OCI-LY7 (cell line): ENCODE results near the gene MAML3. TPM values are rescaled to one million over a fixed set of nuclear protein-coding genes. Genes with fewer than 3 reads are reported as not detected.

Experiments used
- BruUV-seq: library from RNA; stranded (reverse); fragments of 400-500 nt; replicated peaks from 2 replicates; lab custom pipeline; 2021; lab: Mats Ljungman, UMichigan
- CTCF ChIA-PET: fragments of 300-600 bp; sonication (Branson Sonifier 250); formaldehyde crosslinking; loops from one replicate; lab custom pipeline; 2022; ENCODE audit warnings: antibody characterized with exemption; ENCODE audit not compliant: unreplicated experiment; lab: Charles Lee
- POLR2A ChIA-PET: fragments of 300-600 bp; sonication (Branson Sonifier 250); formaldehyde crosslinking; loops from one replicate; lab custom pipeline; 2022; ENCODE audit warnings: antibody characterized with exemption; lab: Charles Lee
- DNase-seq: peaks from one replicate; pipeline ENCODE4 v3.0.0-alpha.2; 2015; ENCODE audit warnings: low spot score
- H2AFZ ChIP-seq: fragments of 200-600 bp; sonication (generic), shearing (Covaris generic); 2 replicates; pipeline ENCODE4 v1.6.1; 2014; ENCODE audit warnings: mild to moderate bottlenecking, antibody characterized with exemption, low read length, moderate library complexity
- H3K27ac ChIP-seq: fragments of 200-600 bp; sonication (generic); 2 replicates; pipeline ENCODE4 v1.5.1; 2014; ENCODE audit warnings: mixed run types, low read depth, mild to moderate bottlenecking, moderate library complexity, low read length, inconsistent platforms; ENCODE audit not compliant: poor library complexity, severe bottlenecking
- H3K36me3 ChIP-seq: fragments of 200-600 bp; sonication (generic); 2 replicates; pipeline ENCODE4 v1.6.1; 2014; ENCODE audit warnings: mild to moderate bottlenecking, antibody characterized with exemption, low read length, moderate library complexity, mixed read lengths; ENCODE audit not compliant: insufficient read depth
- H3K4me1 ChIP-seq: fragments of 200-600 bp; sonication (generic); 2 replicates; pipeline ENCODE4 v1.5.1; 2014; ENCODE audit warnings: mild to moderate bottlenecking, low read length; ENCODE audit not compliant: insufficient read depth, poor library complexity, severe bottlenecking
- H3K4me2 ChIP-seq: fragments of 200-600 bp; sonication (generic); 2 replicates; pipeline ENCODE4 v1.6.1; 2014; ENCODE audit warnings: mild to moderate bottlenecking, low read length
- H3K4me3 ChIP-seq: fragments of 200-600 bp; sonication (generic); 2 replicates; pipeline ENCODE4 v1.5.1; 2014; ENCODE audit warnings: mild to moderate bottlenecking, low read depth, low read length; ENCODE audit not compliant: poor library complexity, severe bottlenecking
- H3K79me2 ChIP-seq: fragments of 200-600 bp; sonication (generic); 2 replicates; pipeline ENCODE4 v1.6.1; 2016; ENCODE audit warnings: low read depth, mild to moderate bottlenecking, low read length, moderate library complexity, mixed read lengths; ENCODE audit not compliant: insufficient read depth
- H3K9me2 ChIP-seq: fragments of 200-600 bp; sonication (generic); 2 replicates; pipeline ENCODE4 v1.6.1; 2016; ENCODE audit warnings: mild to moderate bottlenecking, low read length, mixed read lengths; ENCODE audit not compliant: insufficient read depth
- H3K9me3 ChIP-seq: fragments of 200-600 bp; sonication (generic); 2 replicates; pipeline ENCODE4 v1.6.1; 2014; ENCODE audit warnings: mild to moderate bottlenecking, mixed run types, low read length, mixed read lengths
- H4K20me1 ChIP-seq: fragments of 200-600 bp; sonication (generic); 2 replicates; pipeline ENCODE4 v1.6.1; 2014; ENCODE audit warnings: mild to moderate bottlenecking, antibody characterized with exemption, low read length, moderate library complexity, mixed read lengths; ENCODE audit not compliant: insufficient read depth
- EZH2phosphoT487 ChIP-seq: fragments of 200-600 bp; sonication (generic); IDR thresholded peaks from 2 replicates; pipeline ENCODE4 v1.6.1; 2018; ENCODE audit warnings: low read depth, borderline replicate concordance, mild to moderate bottlenecking, mixed run types, antibody characterized with exemption, low read length, moderate library complexity, mixed read lengths
- intact Hi-C: fragments of 100-400 bp; cut with micrococcal nuclease; formaldehyde crosslinking; loops from one replicate; pipeline ENCODE4 v1.10.0; 2022; ENCODE audit not compliant: unreplicated experiment
- total RNA-seq, 2 experiments: library from RNA; depleted of rRNA in 1 of 2; stranded (reverse); fragments of >200 nt in 1 of 2; shearing (Covaris generic) in 1 of 2; gene quantifications; 2 replicates each; pipeline ENCODE4 v1.2.3, GENCODE V29; 2014 to 2022
- TF ChIP-seq, protein P1 (sequence below): fragments of 200-600 bp; sonication (generic); conservative IDR thresholded peaks from 2 replicates; pipeline ENCODE4 v1.5.1; 2014; ENCODE audit warnings: mild to moderate bottlenecking, antibody characterized with exemption, low read length, moderate library complexity, mixed read lengths

MAML3 gene
- total RNA-seq, 2 experiments from 2014 or later = 0.80 to 1.2 TPM

DNA sequence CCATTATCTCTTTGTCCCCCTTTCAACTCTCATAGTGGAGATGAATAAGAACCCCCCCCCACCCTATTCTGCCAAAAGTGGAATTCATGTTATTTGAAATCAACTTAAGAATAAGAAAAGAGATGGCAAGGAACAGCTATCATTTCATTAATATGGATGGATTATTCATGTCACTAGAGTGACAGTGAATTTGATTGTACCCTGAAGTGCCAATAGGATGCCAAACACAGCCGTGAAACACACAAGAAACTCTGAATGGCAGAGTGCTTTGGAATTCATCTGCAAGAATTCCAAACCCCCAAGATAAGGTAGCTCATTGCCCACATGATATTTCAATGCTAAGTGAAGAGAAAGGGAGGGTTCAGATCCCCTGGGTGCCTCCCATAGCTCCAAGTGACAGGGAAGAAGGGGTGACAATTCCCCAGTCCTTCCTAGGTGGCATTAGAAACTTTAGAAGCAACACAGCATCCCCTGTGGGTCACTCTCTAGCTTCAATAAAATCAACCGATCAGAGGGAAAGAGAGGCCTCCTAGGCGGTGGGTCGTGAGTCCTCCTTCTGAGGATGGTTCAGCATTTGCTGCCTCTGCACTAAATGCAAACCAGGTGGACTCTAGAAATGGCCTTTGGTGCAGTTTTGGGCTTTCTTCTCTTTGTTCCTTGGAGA, 404.0 kb downstream of the MAML3 start:
- BruUV-seq = no TSS peak
- no peaks in the 10 kb centered on the region for H3K9me2 ChIP-seq
- ChIA-PET POLR2A (interaction anchor here (0.6 to 0.8 kb wide), 2 partner anchors 26 to 180 kb away, joined by 3 to 5 read pairs; no protein-coding TSS in a partner anchor), CTCF (no interaction called here)
- H4K20me1 ChIP-seq = no peaks in the 10 kb centered on the region
- no peak overlapping the region for H2AFZ ChIP-seq
- no peaks in the 10 kb centered on the region for H3K36me3 ChIP-seq
- H3K79me2 ChIP-seq = no peaks in the 10 kb centered on the region
- H3K9me3 ChIP-seq = no peaks in the 10 kb centered on the region
- H3K4me1 ChIP-seq = no peaks in the 10 kb centered on the region
- DNase-seq = no peak
- intact Hi-C loops = no loop called here
- H3K4me3 ChIP-seq = no peak overlapping the region
- no peak for TF ChIP-seq EZH2phosphoT487
- TF ChIP-seq, protein P1, sequence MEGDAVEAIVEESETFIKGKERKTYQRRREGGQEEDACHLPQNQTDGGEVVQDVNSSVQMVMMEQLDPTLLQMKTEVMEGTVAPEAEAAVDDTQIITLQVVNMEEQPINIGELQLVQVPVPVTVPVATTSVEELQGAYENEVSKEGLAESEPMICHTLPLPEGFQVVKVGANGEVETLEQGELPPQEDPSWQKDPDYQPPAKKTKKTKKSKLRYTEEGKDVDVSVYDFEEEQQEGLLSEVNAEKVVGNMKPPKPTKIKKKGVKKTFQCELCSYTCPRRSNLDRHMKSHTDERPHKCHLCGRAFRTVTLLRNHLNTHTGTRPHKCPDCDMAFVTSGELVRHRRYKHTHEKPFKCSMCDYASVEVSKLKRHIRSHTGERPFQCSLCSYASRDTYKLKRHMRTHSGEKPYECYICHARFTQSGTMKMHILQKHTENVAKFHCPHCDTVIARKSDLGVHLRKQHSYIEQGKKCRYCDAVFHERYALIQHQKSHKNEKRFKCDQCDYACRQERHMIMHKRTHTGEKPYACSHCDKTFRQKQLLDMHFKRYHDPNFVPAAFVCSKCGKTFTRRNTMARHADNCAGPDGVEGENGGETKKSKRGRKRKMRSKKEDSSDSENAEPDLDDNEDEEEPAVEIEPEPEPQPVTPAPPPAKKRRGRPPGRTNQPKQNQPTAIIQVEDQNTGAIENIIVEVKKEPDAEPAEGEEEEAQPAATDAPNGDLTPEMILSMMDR = no peak
- no peak overlapping the region for H3K27ac ChIP-seq
- no peak overlapping the region for H3K4me2 ChIP-seq

GRCh38 chr4:139749338-139749737, 404.6 kb downstream of the MAML3 start:
- Histone ChIP-seq H2AFZ (no peak overlapping the region), H3K27ac (no peak overlapping the region), H3K79me2 (no peaks in the 10 kb centered on the region), H3K36me3 (no peaks in the 10 kb centered on the region), H3K9me3 (no peaks in the 10 kb centered on the region), H4K20me1 (no peaks in the 10 kb centered on the region), H3K4me3 (no peak overlapping the region), H3K4me2 (no peak overlapping the region), H3K9me2 (no peaks in the 10 kb centered on the region), H3K4me1 (no peaks in the 10 kb centered on the region)
- POLR2A ChIA-PET = interaction anchor here (0.8 kb wide), 1 partner anchor 26 kb away, joined by 5 read pairs; no protein-coding TSS in a partner anchor
- DNase-seq = no peak
- no TSS peak for BruUV-seq
- CTCF ChIA-PET = interaction anchor here (0.6 kb wide), 1 partner anchor 17 kb away, joined by 12 read pairs; no protein-coding TSS in a partner anchor
- intact Hi-C loops = no loop called here
- no peak for TF ChIP-seq EZH2phosphoT487
- TF ChIP-seq, protein P1 = no peak

DNA sequence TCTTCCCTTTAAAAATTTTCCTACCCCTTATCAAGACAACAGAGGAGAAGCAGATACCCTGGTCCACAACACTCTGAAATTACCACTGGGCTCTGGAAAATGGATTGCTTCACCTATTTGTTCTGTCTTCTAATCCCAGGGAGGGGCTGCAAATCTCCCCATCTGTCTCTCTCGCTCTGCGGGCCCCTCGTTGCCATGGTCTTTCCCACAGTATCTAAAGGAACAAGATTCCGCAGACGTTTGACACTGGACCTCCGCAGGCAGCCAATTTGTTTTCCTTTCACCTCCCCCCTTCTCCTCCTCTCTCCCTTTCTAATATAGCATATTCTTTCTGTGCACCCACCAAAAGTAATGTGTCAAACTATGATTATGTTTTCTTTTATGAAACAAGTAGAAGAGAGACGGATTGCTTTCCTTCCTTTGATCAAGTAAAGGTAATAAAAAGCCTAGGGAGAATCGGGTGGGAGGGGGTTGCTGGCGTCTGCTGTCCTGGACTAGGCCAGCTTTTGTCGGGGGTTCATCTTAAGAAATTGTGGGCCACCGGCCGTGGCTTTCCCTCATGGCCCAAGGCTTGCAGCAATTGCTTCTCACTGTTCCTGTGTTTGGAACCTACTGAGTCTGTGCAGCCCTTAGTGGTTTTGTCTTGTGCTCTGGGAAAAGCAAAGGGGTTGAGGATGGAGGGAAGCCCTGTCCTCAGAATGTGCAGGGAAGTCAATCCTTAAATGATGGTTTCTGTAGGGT, 407.4 kb downstream of the MAML3 start:
- POLR2A ChIA-PET = interaction anchor here (0.6 kb wide), 1 partner anchor 11 kb away, joined by 4 read pairs; no protein-coding TSS in a partner anchor
- no TSS peak for BruUV-seq
- Histone ChIP-seq H3K9me3 (no peaks in the 10 kb centered on the region), H3K9me2 (no peaks in the 10 kb centered on the region), H3K4me1 (no peaks in the 10 kb centered on the region), H3K27ac (no peak overlapping the region), H3K36me3 (no peaks in the 10 kb centered on the region), H3K4me2 (no peak overlapping the region), H4K20me1 (no peaks in the 10 kb centered on the region), H3K79me2 (no peaks in the 10 kb centered on the region), H2AFZ (no peak overlapping the region), H3K4me3 (no peak overlapping the region)
- CTCF ChIA-PET = no interaction called here
- DNase-seq = no peak
- TF ChIP-seq EZH2phosphoT487 = no peak
- TF ChIP-seq, protein P1 = no peak
- intact Hi-C loops = no loop called here
